Mesenteric fat pad (tissue), 1 donor: ENCODE measurements around the gene NAPA. TPM values are rescaled to one million over a fixed set of nuclear protein-coding genes. Genes with fewer than 3 reads are reported as not detected.

Experiments used
- DNase-seq: peaks from one replicate; pipeline ENCODE4 v3.0.0-alpha.2; 2020; ENCODE audit warnings: low spot score
- total RNA-seq: library from RNA; stranded (reverse); fragmentation: NEBNext Ultra II Directional; extraction: Animal tissue kit (Norgen Biotek cat#: 25700); gene quantifications from one replicate; pipeline ENCODE4 v1.2.1, GENCODE V29; 2021
- donor health status: DM: yes; HTN: yes; CAD: no.

NAPA gene
- total RNA-seq, 1 donor from 2014 or later, result 99.0 TPM

GRCh38 chr19:47526798-47527197, 11.9 kb upstream of the NAPA start:
- DNase-seq, result no peak

DNA sequence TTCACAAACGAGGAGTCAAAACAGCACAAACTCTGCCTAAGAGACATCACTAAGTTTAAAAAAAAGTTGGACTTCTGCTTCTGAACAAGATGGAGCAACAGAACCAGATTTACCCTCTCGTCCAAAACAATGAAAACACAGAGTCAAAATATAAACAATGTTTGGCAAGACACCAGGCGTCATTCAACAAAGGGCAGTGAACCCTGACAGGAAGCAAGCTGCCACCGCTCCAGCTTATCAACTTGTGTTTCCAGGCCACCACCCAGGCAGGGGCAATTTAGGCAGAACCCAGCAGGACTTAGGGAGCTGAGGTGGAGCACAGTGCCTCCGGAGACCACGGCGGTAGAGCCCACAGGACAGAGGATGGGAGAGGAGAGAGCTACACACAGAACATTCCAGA, 8.6 kb upstream of the NAPA start:
- DNase-seq, result no peak

DNA sequence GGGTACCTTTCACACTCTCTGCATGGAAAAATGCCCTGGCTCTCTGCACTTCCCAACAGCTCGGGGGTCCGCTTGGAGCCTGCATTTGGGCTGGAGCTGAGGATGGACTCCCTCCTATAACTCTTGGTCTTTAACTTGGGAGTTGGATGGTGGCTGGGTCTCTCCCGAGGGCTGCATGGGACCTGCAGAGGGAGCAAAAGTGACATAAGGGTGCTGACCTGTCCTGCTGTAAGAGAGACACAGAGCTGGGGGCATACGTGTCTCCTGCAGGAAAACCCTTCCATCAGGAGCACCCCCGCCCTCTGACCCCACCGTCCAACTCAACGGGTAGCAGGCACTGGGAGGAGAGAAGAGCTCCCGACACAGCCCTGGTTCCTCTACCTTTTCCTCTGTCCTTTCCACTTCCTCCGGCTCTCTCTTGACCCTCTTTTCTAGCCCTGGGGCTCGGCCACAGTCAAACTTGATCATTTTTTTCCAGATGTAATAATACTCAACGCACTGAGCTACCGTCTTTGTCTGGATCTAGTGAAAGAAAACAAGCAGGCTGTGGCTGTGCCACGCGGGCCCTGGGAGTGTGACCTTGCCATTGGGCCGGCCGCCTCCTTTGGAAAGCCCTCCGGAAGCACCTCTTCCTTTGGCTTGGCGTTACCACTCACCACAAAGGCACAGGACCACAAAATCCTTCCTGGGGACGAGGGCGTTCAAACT, 6.8 kb upstream of the NAPA start:
- DNase-seq, result no peak

- no peak for DNase-seq
These were observed 6.0 kb upstream of the NAPA start for GRCh38 chr19:47520839-47521238.

DNA sequence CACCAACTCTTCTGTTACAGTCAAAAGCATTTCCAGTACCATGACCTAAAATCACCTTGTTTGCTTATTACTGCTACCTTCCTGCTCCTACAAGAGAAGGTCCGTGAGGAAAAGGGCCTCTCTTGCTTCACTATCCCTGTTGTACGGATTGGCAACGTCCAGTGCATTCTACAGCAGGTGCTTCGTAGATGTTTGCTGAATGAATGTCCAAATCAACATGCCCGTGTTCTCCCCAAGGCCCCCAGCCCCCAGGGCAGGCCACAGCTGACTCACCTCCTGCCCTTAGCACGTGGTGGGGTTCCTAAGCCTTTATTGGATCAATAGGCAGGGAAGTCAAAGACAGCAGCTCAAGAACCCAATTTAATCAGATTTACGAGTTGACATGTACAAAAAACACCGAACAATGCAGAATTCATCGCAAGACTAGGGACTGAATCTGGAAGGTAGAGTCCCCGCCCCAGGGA, 5.5 kb upstream of the NAPA start:
- DNase-seq, result no peak

DNA sequence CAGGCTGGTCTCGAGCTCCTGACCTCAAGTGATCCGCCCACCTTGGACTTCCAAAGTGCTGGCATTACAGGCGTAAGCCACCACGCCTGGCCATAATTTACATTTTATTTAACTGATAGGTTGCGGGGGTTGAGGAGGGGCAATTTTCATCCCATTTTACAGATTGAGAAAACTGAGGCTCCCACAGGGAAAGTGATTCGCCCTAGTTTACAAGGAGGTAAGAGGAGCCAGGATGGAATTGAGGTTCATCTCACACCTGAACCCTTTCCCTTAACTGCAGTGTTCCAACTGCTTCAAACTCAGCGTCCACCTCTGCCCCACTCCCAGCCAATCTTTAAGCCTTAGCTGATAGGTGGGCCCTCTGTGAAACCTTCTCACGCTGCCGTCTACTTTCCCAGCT, 4.0 kb upstream of the NAPA start:
- no peak for DNase-seq

- DNase-seq, result no peak
These were observed 3.3 kb upstream of the NAPA start for GRCh38 chr19:47518139-47518538.

DNA sequence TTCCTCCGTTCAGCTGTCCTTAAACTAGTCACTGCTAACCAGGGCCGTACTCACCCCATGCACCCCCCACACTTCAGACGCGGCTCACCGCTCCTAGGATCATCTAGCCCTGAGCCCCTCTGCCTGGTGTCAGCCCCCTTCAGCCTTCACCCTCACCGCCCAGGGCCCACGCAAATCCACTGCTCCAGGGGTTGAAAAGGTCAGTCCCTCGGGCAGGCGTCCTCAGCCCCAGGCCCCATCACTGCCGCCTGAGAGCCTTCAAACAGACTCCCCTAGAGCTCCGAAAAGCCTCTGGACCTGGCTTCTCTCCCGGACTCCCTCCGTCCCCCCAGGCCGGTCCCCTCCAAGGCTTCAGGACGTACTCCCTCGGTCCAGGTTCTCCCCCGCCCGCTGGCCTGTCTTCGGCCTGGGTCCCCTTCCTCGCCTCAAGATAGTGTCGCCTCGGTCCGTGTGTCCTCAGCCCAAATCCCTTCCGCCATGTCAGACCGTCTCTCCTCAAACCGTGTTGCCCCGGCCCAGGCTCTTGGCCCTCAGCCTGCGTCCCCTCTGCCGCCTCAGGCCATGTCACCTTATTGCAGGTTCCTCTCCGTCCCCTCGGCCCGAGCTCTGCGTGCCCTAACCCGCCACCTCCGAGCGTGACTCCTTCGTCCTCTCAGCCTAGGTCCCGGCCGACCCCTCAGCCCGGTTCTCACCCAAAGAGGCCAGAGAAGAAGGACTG, 553 bp downstream of the NAPA start:
- no peak for DNase-seq

- no peak for DNase-seq
These were observed 1.9 kb downstream of the NAPA start for GRCh38 chr19:47512948-47513319.

- DNase-seq, result no peak
These were observed 2.5 kb downstream of the NAPA start for GRCh38 chr19:47512183-47512947.

- no peak for DNase-seq
These were observed 3.2 kb downstream of the NAPA start for GRCh38 chr19:47511681-47512080.

DNA sequence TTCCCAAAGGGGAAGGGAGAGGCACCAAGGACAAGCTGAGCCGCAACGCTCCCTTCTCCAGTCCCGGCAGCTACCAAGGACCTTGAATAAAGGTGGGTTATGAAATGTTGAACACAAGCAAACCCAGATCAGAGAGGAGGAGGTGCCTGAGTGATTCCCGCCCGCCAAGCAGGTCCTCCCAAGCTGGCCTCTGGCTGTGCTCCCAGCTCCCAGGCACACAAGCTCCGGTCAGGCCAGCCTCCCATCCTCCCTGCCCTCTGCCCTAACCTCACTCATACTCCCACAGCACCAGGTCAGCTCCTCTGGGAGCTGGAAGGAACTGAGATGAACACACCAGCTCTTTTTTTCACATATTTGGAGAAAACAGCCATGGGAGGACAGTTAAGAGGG, 3.7 kb downstream of the NAPA start:
- DNase-seq, result no peak

DNA sequence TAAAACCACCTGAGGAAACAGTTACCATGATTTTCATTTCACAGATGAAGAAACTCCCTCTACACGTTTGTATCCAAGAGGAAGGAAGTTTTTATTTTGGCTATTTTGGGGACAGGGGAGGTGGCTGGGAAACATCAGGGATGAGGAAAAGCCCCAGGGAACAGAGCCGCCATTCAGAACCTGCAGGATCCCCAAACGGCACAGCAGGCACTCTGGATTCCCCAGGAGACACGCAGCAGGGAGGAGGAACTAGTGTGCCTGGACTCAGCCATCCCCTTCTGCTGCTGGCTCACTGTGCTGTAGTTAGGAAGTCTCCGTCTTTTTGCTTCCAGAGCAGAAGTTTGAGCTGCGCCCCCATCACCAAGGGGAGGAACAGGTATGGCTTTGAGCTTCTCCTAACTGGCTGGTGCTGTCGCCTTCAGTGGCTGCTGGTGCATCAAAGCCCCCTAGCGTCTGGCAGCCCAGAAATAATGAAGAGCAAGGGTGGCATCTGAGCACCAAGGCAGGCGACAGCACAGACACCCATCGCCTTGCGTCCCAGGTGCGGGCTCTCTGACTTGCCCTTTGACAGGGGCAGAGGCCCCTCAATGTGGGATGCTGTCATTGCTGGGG, 4.2 kb downstream of the NAPA start:
- no peak for DNase-seq

GRCh38 chr19:47509973-47510372, 4.9 kb downstream of the NAPA start:
- no peak for DNase-seq

GRCh38 chr19:47509170-47509847, 5.6 kb downstream of the NAPA start:
- no peak for DNase-seq

DNA sequence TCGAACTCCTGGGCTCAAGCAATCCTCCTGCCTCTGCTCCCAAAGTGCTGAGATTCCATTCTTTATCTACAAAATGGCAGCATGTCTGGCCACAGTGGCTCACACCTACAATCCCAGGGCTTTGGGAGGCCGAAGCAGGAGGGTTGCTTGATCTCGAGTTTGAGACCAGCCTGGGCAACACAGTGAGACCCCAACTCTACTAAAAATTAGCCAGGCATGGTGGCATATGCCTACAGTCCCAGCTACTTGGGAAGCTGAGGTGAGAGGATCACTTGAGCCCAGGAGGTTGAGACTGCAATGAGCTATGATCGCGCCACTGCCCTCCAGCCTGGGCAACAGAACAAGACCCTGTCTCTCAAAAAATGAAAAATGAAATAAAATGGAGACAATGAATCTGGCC, 6.1 kb downstream of the NAPA start:
- DNase-seq, result no peak

DNA sequence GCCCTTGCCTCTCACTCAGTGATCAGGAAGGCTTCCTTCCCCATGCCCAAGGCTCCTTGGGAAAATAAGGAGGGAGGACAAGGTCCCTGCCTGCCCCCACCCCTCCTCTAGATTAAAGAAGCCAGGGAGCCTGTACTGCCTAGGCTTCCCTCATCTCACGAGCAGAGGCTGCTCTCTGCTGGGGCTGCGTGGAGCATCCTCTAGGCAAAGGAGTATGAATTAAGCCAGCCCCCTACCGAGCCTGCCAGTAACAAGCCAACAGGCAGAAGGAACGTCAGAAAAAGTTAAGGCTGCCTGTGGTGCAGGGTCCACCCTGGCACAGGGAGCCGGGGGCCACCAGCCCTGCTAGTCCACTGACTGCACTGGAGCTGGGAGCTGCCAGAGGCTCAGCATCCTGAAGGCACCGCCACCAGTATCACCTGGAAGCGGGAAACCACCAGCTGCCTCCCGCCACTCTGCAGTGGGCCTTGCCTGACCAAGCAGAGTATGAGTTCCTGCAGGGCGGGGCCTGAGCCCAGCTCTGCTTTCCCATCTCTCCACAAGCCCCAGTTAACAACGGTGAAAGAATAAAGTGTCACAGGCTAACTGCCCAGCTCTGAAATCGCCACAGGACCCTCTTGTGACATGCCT, 6.8 kb downstream of the NAPA start:
- no peak for DNase-seq

GRCh38 chr19:47507012-47507411, 7.9 kb downstream of the NAPA start:
- no peak for DNase-seq

- DNase-seq, result no peak
These were observed 8.4 kb downstream of the NAPA start for GRCh38 chr19:47506459-47506858.

GRCh38 chr19:47505506-47505905, 9.4 kb downstream of the NAPA start:
- DNase-seq, result no peak

DNA sequence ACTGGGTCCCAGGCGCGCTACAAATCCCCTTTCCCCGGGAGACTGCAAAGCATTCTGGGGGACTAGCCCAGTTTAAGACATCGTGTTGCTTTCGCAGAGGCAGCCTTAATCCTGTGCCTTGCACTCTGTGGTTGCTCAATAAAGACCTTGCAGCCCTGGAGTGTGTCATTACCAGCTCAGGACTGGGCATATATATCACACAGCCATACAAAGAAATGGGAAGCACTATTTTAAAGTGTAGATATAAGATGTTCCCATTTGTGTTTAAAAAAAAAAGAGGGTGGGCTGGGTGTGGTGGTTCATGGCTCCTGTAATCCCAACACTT, 11.1 kb downstream of the NAPA start:
- DNase-seq, result no peak
